ENCODE results near the gene PAM16.

DNA sequence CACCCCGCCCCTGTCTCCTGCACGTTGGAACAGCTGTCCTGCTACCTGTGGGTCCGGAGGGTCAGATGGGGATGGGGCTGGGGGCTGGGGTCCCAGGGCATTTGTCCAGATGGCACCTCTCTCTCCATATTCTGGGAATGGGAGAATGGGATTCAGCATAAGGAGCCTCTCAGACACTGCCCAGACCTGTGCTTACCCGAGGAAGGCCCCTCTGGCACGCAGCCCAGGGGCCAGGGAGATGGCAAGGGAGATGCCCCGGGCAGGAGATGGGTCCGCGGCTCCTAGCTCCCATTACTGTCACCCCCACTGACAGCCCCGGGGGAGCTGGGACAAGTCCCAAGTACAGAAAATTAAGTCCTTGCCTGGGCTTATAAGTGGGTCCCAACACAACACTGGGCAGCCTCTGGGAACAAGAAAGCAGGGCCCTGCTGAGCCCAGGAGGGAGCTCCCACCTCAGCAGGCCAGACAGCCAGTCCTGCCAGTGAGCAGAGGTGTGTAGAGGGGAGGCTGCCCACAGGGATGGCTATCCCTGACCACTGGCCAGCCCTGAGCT, 22.3 kb upstream of the PAM16 start:
- TF ChIP-seq, protein P1, sequence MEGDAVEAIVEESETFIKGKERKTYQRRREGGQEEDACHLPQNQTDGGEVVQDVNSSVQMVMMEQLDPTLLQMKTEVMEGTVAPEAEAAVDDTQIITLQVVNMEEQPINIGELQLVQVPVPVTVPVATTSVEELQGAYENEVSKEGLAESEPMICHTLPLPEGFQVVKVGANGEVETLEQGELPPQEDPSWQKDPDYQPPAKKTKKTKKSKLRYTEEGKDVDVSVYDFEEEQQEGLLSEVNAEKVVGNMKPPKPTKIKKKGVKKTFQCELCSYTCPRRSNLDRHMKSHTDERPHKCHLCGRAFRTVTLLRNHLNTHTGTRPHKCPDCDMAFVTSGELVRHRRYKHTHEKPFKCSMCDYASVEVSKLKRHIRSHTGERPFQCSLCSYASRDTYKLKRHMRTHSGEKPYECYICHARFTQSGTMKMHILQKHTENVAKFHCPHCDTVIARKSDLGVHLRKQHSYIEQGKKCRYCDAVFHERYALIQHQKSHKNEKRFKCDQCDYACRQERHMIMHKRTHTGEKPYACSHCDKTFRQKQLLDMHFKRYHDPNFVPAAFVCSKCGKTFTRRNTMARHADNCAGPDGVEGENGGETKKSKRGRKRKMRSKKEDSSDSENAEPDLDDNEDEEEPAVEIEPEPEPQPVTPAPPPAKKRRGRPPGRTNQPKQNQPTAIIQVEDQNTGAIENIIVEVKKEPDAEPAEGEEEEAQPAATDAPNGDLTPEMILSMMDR (IDR thresholded peaks at IDR 0.05) = no peak
- no peak; the same call in 1 of the 2 replicates for TF ChIP-seq SIN3A (IDR thresholded peaks at IDR 0.05; ENCODE audit: borderline replicate concordance, insufficient read depth, low read depth, low read length)

All from Panc1 (cell line).